AG09319 (cell line): ENCODE measurements around the gene HEXIM2.

ENCODE experiments used
- DNase-seq: peaks from one replicate; pipeline ENCODE4 v3.0.0-alpha.2; 2010; ENCODE audit warnings: low read depth; ENCODE audit errors: extremely low read depth
- CTCF ChIP-seq: IDR thresholded peaks from 2 replicates; pipeline ENCODE4 v1.5.1; 2011; ENCODE audit warnings: low read depth, mild to moderate bottlenecking, inconsistent platforms, low read length, moderate library complexity

Gene HEXIM2

GRCh38 chr17:45139533-45139920, 22.1 kb upstream of the HEXIM2 start:
- no peak for TF ChIP-seq CTCF
- DNase-seq, result no peak

GRCh38 chr17:45143094-45143670, 18.5 kb upstream of the HEXIM2 start:
- DNase-seq, result no peak
- TF ChIP-seq CTCF, result no peak

- no peak for TF ChIP-seq CTCF
- no peak for DNase-seq
Measured at GRCh38 chr17:45143767-45144198, 17.9 kb upstream of the HEXIM2 start.

GRCh38 chr17:45144199-45145034, 17.3 kb upstream of the HEXIM2 start:
- TF ChIP-seq CTCF, result no peak
- DNase-seq, result no peak

GRCh38 chr17:45145035-45145389, 16.7 kb upstream of the HEXIM2 start:
- no peak for DNase-seq
- TF ChIP-seq CTCF, result no peak

GRCh38 chr17:45146166-45146565, 15.5 kb upstream of the HEXIM2 start:
- DNase-seq, result no peak
- TF ChIP-seq CTCF, result no peak

- no peak for TF ChIP-seq CTCF
- no peak for DNase-seq
Measured at GRCh38 chr17:45146592-45146889, 15.1 kb upstream of the HEXIM2 start.
